A549 (cell line): ENCODE results near the gene BRAF.

Experiments used
- EP300 ChIP-seq, 2 experiments: fragments of >200 bp; sonication (Bioruptor Twin); formaldehyde crosslinking; IDR thresholded peaks; 2 replicates in 1 of 2; 3 replicates in 1 of 2; pipeline ENCODE4 v1.6.1; 2016 to 2017
- NR3C1 ChIP-seq: fragments of >200 bp; sonication (Bioruptor Twin); formaldehyde crosslinking; IDR thresholded peaks from 3 replicates; pipeline ENCODE4 v1.6.1; 2017
- PHF8 ChIP-seq: fragments of 200-600 bp; sonication (generic); IDR thresholded peaks from 2 replicates; pipeline ENCODE4 v1.6.1; 2016; ENCODE audit warnings: low read depth, mild to moderate bottlenecking, antibody characterized with exemption, moderate library complexity, borderline replicate concordance
- REST ChIP-seq: fragments of 200-600 bp; sonication (generic); IDR thresholded peaks from 2 replicates; pipeline ENCODE4 v1.6.1; 2016; ENCODE audit warnings: antibody characterized with exemption, mild to moderate bottlenecking, moderate library complexity
- TP53 ChIP-seq: fragments of 250-450 bp; sonication (Bioruptor Pico); IDR thresholded peaks from 2 replicates; pipeline ENCODE4 v1.5.0; 2021; ENCODE audit warnings: mild to moderate bottlenecking, moderate library complexity

DNA sequence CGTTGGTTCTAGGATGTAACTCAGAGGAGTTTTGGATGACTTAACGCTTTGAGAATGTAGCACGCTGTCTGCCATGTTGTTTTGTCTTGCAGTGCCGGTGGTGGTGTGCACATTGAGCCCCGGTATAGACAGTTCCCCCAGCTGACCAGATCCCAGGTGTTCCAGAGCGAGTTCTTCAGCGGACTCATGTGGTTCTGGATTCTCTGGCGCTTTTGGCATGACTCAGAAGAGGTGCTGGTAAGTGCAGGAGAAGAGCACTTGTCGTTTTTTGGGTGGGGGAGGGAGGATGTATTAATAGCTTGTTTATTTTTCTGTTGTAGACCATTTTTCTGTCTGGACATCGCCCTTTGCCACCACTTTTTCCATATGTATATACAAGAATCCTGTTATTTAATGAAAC, 222.0 kb downstream of the BRAF start:
- TF ChIP-seq EP300 (IDR thresholded peaks at IDR 0.05) (no peak), NR3C1 (no peak), PHF8 (no peak), REST (no peak), TP53 (CRISPR knock-in tag) (no peak)
